GM21360 (cell line): ENCODE results near the gene ATG9B.
"Not testable (repeated sequence)": the region's sequence is repeated elsewhere in the genome, so short reads cannot be mapped to it uniquely, and the experiment has no call there.

Experiments used
- ATAC-seq: cut with Tn5 transposase; IDR thresholded peaks from one replicate; pipeline ENCODE4 v1.9.1; 2021; ENCODE audit warnings: mild to moderate bottlenecking, moderate library complexity; ENCODE audit not compliant: unreplicated experiment

ATG9B gene

DNA sequence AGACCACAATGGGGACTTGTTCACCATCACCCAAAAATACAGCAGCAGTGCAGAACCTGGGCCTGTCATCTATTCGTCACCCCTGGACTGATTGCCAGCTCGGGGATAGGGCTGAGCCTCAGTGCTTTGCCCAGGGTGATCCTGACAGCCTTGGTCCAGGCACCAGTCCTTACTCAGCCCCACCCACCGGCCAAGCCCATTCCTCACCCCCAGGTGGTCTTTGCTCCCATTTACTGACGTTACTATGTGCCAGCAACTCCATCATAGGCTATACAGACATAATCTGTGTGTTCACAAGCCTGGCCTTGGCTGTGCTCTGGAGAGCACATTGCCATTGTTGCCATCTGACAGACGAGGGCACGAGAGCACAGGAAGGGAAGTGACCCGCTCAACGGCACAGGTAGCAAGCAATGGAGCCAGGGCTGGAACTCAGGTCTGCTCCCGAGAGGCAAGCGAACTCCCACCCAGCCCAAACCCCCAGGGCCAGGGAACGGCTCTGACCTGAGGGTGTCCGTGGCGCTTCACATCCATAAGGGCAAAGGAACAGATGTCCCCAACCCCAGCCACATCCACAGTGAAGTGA is 6.8 kb downstream of the ATG9B start:
- ATAC-seq = no peak

DNA sequence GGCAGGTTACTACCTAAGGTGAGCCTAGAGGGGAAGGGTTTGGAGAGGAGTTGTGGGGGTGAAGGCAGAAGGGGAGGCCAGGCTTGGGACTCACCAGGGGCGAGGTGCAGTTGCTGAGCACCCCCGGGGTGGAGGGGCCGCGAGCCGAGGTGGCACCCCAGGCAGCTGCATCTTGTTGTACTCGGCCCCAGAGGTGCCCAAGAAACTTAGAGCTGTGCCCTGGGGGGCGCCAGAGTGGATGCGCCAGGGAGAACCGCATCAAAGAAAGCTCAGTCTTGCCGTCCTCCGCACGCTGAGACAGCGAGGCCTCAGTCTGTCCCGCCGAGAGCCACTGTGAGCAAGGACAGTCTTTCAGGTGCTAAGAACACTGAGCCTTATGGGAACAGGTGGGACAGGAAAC is 7.4 kb downstream of the ATG9B start:
- no peak for ATAC-seq

DNA sequence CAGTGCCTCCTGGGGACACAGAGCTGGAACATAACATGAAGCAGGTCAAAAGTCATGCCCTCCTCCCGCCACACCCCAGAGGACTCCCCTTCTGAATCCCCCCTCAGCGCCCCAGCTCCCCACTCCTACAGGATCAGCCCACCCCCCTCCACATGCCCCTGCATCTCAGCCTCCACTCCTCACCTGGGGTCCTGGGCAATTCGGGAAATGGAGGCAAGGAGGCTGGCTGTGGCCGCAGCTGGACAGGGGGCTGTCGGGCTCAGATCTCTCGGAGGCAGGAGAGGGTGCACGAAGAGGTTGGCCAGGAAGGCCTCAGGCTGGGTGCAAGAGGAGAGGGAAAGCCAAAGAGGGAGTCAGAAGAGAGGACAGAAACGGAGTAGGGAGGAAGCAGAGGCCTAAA is 7.8 kb downstream of the ATG9B start:
- no peak for ATAC-seq

DNA sequence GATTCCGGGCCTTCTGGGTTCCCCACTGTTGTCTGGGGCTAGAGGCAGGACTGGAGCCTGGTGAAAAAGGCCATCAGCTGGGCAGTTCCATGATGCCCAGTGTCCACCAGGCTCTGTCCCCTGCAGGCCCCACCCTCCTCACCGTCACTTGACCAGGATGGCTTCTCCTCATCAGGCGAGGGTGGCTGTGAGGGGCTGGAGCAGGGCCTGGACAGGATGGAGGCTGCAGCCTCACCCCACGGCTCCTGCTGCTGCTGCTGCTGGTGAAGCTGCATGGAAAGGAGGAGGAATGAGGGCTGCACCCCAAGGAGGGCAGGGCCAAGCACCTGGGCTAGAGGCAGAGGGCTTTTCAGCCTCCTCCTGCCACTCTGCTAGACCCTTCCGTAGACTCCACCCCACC is 8.3 kb downstream of the ATG9B start:
- no peak for ATAC-seq

DNA sequence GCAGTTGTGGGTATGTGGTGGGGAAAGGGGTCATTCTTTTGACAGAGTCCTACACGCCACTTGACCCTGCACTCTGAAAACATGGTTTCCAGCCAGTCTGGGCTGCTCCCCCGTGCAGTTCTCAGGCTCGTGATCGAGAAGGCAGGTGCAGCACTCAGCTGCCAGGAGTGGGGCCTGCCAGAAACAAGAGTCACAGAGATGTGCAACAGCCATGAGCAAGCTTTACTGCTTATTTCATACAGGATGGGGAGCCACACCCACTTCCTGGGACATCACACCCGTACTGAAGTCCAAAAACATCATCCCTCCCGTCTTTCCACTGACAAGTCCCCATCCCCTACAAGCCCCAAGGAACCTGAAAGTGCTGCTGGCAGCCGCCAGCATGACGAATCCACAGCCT is 9.3 kb downstream of the ATG9B start:
- ATAC-seq = no peak

DNA sequence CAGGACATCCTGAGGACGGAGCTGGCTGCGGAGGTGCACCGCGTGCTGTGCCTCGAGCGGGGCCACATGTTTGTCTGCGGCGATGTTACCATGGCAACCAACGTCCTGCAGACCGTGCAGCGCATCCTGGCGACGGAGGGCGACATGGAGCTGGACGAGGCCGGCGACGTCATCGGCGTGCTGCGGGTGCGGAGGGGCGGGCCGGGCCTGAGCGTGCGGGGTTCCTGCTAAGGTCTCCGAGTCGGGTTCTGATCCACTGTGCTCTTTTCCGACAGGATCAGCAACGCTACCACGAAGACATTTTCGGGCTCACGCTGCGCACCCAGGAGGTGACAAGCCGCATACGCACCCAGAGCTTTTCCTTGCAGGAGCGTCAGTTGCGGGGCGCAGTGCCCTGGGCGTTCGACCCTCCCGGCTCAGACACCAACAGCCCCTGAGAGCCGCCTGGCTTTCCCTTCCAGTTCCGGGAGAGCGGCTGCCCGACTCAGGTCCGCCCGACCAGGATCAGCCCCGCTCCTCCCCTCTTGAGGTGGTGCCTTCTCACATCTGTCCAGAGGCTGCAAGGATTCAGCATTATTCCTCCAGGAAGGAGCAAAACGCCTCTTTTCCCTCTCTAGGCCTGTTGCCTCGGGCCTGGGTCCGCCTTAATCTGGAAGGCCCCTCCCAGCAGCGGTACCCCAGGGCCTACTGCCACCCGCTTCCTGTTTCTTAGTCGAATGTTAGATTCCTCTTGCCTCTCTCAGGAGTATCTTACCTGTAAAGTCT is 10.4 kb downstream of the ATG9B start:
- peak; percentile 40 for ATAC-seq

DNA sequence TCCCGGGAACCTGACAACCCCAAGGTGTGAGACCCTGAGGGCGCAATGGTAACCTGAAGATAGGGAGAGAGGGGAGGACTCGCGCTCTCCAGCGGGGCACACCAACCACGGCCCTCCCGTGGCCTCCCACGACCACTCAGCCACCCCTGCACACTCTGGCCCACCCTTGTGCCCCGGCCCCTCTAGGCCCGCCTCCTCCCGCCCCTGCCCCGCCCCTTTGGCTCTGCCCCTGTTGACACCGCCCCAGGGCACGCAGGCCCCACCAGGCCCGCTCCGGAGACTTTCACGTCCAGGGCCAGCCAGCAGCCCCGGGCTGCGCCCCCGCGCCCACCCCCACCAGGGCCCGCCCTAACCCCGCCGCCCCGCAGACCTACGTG is 10.9 kb downstream of the ATG9B start:
- ATAC-seq = peak; percentile 18

DNA sequence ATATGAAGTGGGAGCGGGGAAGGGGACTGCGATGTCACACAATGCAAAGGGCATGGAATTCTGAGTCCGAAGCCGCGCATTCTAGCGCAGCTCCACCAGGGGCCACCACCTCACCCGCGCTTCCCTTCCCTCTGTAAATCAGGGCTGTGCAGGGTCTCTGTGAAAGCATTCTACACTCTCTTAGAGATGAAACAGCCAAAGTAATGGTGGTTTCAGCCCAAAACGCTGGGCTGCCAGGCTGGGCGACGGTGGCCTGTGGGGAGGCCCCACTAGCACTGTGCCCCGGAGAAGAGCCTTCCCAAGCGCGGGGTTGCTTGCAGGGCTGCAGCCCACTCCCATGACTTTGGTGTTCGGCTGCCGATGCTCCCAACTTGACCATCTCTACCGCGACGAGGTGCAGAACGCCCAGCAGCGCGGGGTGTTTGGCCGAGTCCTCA is 11.4 kb downstream of the ATG9B start:
- no peak for ATAC-seq

DNA sequence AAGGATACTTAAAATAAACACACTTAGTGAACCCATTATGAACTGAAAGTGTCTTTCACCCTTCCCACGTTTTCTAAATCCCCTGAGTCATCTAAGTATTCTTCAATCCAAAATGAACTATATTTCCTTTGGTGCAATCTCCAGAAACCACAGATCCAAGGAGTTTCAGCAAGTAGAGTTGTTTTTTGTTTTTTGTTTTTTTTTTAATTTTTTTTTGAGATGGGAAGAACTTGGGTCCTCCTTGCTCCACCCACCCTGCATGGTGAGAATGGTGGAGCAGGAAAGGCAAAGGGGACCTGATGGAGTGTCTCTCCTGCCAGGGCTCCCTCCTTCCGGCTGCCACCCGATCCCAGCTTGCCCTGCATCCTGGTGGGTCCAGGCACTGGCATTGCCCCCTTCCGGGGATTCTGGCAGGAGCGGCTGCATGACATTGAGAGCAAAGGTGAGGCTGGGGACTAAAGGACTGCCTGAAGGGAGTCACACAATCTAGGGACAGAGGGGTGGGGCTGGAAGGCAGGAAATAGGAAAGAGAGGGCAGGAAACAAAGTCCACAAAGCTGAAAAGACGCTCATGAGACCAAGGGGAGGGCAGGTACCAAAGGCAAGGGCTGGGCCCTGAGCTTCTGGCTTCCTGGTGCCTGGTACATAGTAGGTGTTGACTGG is 12.1 kb downstream of the ATG9B start:
- ATAC-seq = no peak

DNA sequence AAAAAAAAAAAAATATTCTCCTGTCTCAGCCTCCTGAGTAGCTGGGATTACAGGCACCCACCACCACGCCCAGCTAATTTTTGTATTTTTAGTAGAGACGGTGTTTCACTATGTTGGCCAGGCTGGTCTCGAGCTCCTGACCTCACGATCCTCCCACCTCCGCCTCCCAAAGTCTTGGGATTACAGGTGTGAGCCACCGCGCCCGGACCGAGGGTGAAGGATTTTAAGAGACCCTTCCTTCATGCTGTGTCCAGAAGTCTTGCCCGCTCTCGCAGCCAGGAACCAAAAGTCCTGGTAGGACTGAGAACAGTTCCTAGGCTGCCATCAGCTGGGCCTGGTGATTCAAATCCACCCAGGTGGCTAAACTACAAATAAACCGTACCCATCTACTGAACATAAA is 12.7 kb downstream of the ATG9B start:
- ATAC-seq = not testable (repeated sequence)

DNA sequence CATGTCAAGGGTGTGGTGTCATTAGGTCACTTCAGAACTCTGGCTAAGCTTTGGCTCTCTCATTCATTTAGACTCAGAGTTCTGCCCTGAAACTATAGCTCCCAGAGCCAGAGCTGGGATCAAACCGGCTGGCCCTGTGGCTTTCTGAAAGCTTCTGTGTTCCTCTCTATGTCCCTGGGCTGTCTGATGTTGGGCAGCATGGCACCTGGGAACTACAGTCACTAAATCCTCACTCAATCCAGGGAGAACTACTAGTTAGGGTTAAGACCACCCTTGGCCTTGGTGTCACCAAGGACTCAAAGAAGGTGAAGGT is 13.2 kb downstream of the ATG9B start:
- no peak for ATAC-seq

DNA sequence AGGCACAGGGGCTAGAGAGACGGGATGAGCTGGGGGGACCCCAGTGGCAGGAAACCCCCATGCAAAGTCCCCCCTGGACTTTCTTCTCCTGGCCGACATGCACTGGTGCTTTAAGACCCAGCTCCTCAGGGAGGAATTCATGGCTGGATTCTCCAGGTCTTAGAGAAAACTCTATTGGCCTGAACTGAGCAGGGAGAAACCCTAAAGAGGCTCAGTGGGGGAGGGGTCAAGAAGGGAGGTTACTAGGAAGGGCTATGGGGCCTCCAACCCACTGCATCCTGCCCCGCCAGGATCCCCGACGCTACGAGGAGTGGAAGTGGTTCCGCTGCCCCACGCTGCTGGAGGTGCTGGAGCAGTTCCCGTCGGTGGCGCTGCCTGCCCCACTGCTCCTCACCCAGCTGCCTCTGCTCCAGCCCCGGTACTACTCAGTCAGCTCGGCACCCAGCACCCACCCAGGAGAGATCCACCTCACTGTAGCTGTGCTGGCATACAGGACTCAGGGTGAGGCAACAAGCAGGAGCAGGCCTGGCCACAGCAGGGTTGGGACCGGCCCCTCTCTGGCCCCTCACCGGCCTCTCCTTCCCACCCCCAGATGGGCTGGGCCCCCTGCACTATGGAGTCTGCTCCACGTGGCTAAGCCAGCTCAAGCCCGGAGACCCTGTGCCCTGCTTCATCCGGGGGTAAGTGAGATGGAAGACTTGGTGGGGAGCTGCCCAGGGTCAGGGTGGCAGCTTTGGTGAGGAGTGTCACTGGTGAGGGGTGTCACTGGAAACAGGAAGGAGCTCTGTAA is 13.8 kb downstream of the ATG9B start:
- ATAC-seq = no peak

DNA sequence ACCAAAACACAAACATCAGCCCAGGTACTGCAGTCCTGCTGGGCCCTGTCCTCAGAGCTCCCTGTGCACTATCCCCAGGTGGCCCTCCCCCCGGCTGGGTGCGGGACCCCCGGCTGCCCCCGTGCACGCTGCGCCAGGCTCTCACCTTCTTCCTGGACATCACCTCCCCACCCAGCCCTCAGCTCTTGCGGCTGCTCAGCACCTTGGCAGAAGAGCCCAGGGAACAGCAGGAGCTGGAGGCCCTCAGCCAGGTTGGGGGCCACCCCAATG is 14.3 kb downstream of the ATG9B start:
- no peak for ATAC-seq

DNA sequence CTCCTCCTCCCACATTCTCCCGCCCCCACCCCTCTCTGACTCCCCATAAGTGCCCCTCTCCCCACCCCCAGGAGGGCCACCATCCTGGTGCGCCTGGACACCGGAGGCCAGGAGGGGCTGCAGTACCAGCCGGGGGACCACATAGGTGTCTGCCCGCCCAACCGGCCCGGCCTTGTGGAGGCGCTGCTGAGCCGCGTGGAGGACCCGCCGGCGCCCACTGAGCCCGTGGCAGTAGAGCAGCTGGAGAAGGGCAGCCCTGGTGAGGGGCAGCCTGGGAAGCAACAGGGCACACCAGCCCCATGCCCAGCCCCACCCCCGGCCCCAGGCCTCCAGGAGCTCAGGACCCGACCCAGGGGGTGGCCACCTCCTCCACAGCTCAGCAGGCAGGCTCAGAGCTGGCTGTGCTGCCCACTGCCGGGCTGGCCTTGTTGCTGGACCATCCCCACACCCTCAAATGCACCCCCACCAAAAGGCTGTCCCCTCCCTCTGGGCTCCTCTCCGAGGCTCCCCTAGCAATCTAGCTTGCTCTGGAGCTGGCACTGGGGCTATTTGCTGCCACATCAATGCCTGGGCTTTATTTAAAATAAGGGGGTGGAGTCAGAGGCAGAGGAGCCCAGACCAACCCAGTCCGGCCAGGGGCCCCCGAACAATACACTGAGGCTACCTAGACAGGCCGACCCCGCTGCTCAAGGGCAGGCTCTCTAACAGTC is 14.8 kb downstream of the ATG9B start:
- no peak for ATAC-seq

DNA sequence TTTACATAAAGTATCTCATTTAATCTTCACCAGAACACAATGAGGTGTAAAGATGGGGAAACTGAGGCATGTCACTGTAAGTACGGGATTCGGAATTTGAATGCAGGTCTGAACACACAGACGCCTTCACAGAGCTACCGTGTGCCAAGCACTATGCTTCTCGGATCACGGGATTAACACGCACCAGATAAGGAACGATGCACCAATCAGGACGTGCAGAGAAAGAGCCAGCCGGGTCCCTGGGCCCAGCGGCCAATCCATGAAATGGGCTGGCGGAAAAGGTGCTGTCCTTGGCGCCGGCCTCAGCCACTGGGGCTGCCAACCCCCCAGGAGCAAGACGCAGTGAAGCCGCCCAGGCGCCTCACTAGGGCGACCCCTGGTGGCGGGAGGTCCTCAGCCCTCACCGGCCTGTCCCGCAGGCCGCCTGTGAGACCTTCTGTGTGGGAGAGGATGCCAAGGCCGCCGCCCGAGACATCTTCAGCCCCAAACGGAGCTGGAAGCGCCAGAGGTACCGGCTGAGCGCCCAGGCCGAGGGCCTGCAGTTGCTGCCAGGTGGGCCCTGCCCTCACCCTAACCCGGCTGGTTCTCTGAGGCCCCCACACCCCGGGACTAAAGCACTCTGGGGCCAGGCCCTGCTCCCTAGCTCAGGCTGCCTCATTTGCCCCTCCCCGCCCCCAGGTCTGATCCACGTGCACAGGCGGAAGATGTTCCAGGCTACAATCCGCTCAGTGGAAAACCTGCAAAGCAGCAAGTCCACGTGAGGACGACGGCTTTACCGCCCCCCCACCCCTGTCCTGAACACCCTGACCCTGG is 15.6 kb downstream of the ATG9B start:
- peak; percentile 62 for ATAC-seq

DNA sequence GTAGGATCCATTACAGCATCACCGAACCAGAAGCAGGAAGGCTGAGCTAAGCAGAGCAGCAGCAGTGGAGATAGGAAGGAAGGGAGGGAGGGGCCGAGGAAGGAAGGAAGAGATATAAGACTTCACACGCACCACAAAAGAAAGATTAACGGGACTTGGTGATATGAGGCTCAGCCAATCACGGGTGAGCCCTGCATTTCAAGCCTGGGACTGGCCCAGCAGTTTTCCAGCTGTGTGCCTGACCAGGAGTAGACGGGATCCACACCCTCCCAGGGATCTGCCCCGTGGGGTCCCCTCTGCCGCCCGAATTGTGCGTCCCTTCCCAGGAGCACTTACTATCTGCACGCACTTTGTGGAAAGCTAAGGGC is 16.2 kb downstream of the ATG9B start:
- ATAC-seq = no peak

DNA sequence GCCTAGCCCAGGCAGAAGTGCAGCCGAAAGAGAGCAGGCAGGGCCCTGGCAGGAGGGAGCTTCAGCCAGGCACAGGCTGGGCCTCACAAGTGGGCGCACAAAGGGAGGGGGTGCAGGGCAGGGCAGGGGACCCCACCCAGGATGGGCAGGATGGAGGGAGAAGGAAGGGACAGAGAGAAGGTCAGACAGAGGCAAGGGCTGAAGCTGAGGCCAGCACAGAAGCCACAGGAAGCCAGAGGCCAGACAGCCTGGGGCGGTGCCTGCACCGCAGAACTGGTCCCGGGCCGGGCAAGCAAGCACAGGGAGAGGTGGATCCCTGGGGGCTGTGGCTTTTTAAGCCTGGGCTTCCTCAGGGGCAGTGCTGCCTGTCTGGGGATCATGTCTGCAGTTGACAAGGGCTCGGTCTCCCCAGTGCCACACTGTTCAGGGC is 16.8 kb downstream of the ATG9B start:
- ATAC-seq = no peak

DNA sequence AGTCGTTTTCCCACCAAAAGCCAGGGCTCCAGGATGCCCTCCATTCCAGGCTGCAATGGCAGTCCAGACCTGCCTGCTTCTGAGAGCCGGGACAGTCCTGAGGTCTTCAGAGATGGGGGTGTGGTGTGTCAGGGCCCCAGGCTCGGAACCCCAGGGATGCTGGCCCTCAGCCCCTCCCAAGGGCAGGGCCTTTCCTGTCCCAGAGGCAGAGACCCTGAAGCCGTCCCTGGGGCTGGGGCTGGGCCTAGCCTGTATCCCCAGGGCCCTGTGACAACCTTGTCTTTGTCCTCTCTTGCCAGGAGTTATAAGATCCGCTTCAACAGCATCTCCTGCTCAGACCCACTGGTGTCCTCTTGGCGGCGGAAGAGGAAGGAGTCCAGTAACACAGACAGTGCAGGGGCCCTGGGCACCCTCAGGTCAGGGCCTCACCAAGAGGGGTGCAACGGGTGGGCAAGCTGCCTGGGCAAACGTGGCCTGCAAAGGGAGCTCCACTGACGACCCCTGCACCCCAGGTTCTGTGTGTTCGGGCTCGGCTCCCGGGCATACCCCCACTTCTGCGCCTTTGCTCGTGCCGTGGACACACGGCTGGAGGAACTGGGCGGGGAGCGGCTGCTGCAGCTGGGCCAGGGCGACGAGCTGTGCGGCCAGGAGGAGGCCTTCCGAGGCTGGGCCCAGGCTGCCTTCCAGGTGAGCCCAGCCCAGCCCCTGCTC is 17.5 kb downstream of the ATG9B start:
- ATAC-seq = no peak

DNA sequence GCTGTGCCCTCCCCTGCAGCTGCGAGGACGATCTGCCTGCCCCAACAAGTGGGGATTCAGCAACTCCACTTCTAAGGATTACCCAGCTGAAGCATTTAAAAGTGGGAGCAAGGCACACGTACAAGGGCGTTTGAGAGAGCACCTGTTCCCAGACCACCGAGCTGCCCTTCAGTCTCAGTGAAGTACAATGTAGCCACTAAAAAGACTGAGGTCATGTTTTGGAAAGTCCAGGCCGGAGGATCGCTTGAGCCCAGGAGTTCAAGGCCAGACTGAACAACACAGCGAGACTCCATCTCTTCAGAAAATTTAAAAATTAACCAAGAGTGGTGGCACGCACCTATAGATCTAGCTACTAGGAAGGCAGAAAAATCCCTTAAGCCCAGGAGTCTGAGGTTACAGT is 18.7 kb downstream of the ATG9B start:
- no peak for ATAC-seq

DNA sequence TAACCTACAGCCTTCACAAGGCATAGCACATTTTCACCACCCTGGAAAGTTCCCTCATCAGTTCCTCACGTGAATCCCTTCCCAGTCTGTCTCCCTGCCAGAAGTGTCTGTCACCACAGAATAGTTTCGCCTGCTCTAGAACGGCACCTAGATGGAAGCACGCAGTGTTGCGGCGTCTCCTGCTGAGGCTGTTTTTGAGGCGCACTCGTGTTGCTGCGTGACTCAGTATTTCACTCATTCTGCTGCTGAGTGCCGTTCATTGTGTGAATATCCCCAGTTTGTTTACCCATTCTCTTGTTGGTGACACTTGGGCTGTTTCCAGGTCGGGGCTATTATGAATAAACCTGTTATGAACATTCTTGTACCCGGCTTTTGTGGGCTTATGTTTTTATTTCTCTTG is 20.7 kb downstream of the ATG9B start:
- ATAC-seq = no peak
